Sigmoid colon (tissue), 7 donors: ENCODE data around the gene RNMT. TPM values are rescaled to one million over a fixed set of nuclear protein-coding genes. Genes with fewer than 3 reads are reported as not detected.

Source experiments
- DNase-seq: peaks from one replicate; pipeline ENCODE4 v3.0.0-alpha.2; 2019
- H3K27ac ChIP-seq, 4 donors: fragments of 200-600 bp; sonication (generic); one replicate each; pipeline ENCODE4 v1.5.1; 2016 to 2019; ENCODE audit warnings: mild to moderate bottlenecking in 1 of 4
- H3K27me3 ChIP-seq, 3 donors: fragments of 200-600 bp; sonication (generic); one replicate each; pipeline ENCODE4 v1.5.1; 2019; ENCODE audit warnings: mild to moderate bottlenecking in 1 of 3
- H3K36me3 ChIP-seq, 4 donors: fragments of 200-600 bp; sonication (generic); one replicate each; pipeline ENCODE4 v1.5.1; 2016 to 2019
- H3K4me1 ChIP-seq, 4 donors: fragments of 200-600 bp; sonication (generic); one replicate each; pipeline ENCODE4 v1.5.1; 2017 to 2019
- H3K4me3 ChIP-seq, 4 donors: fragments of 200-600 bp; sonication (generic); one replicate each; pipeline ENCODE4 v1.5.1; 2017 to 2019; ENCODE audit warnings: mild to moderate bottlenecking in 2 of 4, moderate library complexity in 1 of 4
- H3K9me3 ChIP-seq, 4 donors: fragments of 200-600 bp in 3 of 4; sonication (generic) in 3 of 4; one replicate each; pipeline versions ENCODE4 v1.5.1 to v1.6.1; 2013 to 2019
- CTCF ChIP-seq, 4 experiments: fragments of 450-650 bp in 3 of 4; fragments of 200-600 bp in 1 of 4; IDR thresholded peaks; one replicate each; pipeline ENCODE4 v1.5.1; 2016 to 2019; ENCODE audit warnings: antibody characterized with exemption in 4 of 4, mild to moderate bottlenecking in 3 of 4, moderate library complexity in 2 of 4
- EP300 ChIP-seq, 4 donors: sonication (generic); formaldehyde crosslinking; IDR thresholded peaks; one replicate each; pipeline ENCODE4 v1.6.1; 2017; ENCODE audit warnings: antibody characterized with exemption in 4 of 4
- POLR2A ChIP-seq, 2 donors: fragments of 450-650 bp; IDR thresholded peaks; one replicate each; pipeline ENCODE4 v1.6.1; 2016; ENCODE audit warnings: antibody characterized with exemption in 2 of 2, mild to moderate bottlenecking in 2 of 2, moderate library complexity in 2 of 2
- POLR2AphosphoS5 ChIP-seq, 4 donors: sonication (generic); formaldehyde crosslinking; IDR thresholded peaks; one replicate each; pipeline ENCODE4 v1.6.1; 2017; ENCODE audit warnings: antibody characterized with exemption in 4 of 4
- WGBS, 2 donors: extraction: QIAGEN DNeasy Blood & Tissue Kit; methylation state at CpG; one replicate each; pipeline ENCODE4 v1.1.7; 2013; 5-methylcytosine and 5-hydroxymethylcytosine counted together
- intact Hi-C: fragments of 100-400 bp; cut with DNase I; formaldehyde crosslinking; loops from one replicate; pipeline ENCODE4 v1.15.1; 2023
- polyA plus RNA-seq, 3 donors: library from polyadenylated mRNA; stranded (reverse); fragments of 200-250 nt; gene quantifications; one replicate each; pipeline ENCODE4 v1.2.3, GENCODE V29; 2013
- total RNA-seq, 4 donors: library from RNA; depleted of rRNA; stranded (reverse); fragments of >200 nt; gene quantifications; one replicate each; pipeline ENCODE4 v1.1.0, GENCODE V29; 2016
- donor health status: healthy with polysubstance abuse.
- donor health status: Bipolar disorder and iron deficiency.
- donor health status: healthy.

The RNMT gene
- total and polyA plus RNA-seq, 7 donors = 7.2 to 22.3 (median 16.1) TPM

- no peak overlapping the region for H3K27ac ChIP-seq
- TF ChIP-seq POLR2A (IDR thresholded peaks at IDR 0.05) (no peak), EP300 (IDR thresholded peaks at IDR 0.05) (no peak)
- intact Hi-C loops = no loop called here
- H3K27me3 ChIP-seq = no peaks in the 10 kb centered on the region
- H3K36me3 ChIP-seq = peaks cover 0 to 85% (median 32%) of the 10 kb centered on the region in 4 donors
- 96 to 98% methylated on average over 2 of the region's 2 CpGs for WGBS, 2 donors
- H3K4me1 ChIP-seq = no peaks in the 10 kb centered on the region
- DNase-seq = no peak
- no peak overlapping the region for H3K4me3 ChIP-seq
- no peaks in the 10 kb centered on the region for H3K9me3 ChIP-seq
These were observed 29.8 kb downstream of the RNMT start for GRCh38 chr18:13756261-13756660.

GRCh38 chr18:13756671-13757070 is 30.2 kb downstream of the RNMT start:
- Histone ChIP-seq H3K9me3 (no peaks in the 10 kb centered on the region), H3K27ac (no peak overlapping the region), H3K36me3 (peaks cover 0 to 90% (median 32%) of the 10 kb centered on the region in 4 donors), H3K27me3 (no peaks in the 10 kb centered on the region), H3K4me1 (no peaks in the 10 kb centered on the region), H3K4me3 (no peak overlapping the region)
- TF ChIP-seq POLR2A (IDR thresholded peaks at IDR 0.05) = no peak
- no peak for TF ChIP-seq POLR2AphosphoS5 (IDR thresholded peaks at IDR 0.05)
- no peak for TF ChIP-seq CTCF (IDR thresholded peaks at IDR 0.05)
- no peak for TF ChIP-seq EP300 (IDR thresholded peaks at IDR 0.05)
- intact Hi-C loops = no loop called here
- DNase-seq = no peak

- WGBS, 2 donors = 80 to 93% methylated on average over 1 of the region's 1 CpG
- Histone ChIP-seq H3K4me1 (no peaks in the 10 kb centered on the region), H3K9me3 (no peaks in the 10 kb centered on the region), H3K27ac (no peak overlapping the region), H3K36me3 (peaks cover 0 to 81% (median 20%) of the 10 kb centered on the region in 4 donors), H3K27me3 (no peaks in the 10 kb centered on the region), H3K4me3 (no peak overlapping the region)
- DNase-seq = no peak
- intact Hi-C loops = no loop called here
- no peak for TF ChIP-seq EP300 (IDR thresholded peaks at IDR 0.05)
- no peak for TF ChIP-seq CTCF (IDR thresholded peaks at IDR 0.05)
- no peak for TF ChIP-seq POLR2A (IDR thresholded peaks at IDR 0.05)
- TF ChIP-seq POLR2AphosphoS5 (IDR thresholded peaks at IDR 0.05) = no peak
These were observed 32.1 kb downstream of the RNMT start for GRCh38 chr18:13758622-13759021.

GRCh38 chr18:13760047-13760446 is 33.6 kb downstream of the RNMT start:
- intact Hi-C loops = no loop called here
- H3K4me1 ChIP-seq = no peaks in the 10 kb centered on the region
- H3K36me3 ChIP-seq = peaks cover 0 to 72% (median 8%) of the 10 kb centered on the region in 4 donors
- no peak overlapping the region for H3K27ac ChIP-seq
- no peak for DNase-seq
- no peak for TF ChIP-seq CTCF (IDR thresholded peaks at IDR 0.05)
- no peak for TF ChIP-seq EP300 (IDR thresholded peaks at IDR 0.05)
- no peak for TF ChIP-seq POLR2A (IDR thresholded peaks at IDR 0.05)
- TF ChIP-seq POLR2AphosphoS5 (IDR thresholded peaks at IDR 0.05) = no peak
- no peaks in the 10 kb centered on the region for H3K9me3 ChIP-seq
- no peak overlapping the region for H3K4me3 ChIP-seq
- H3K27me3 ChIP-seq = no peaks in the 10 kb centered on the region

GRCh38 chr18:13762690-13763439 is 36.4 kb downstream of the RNMT start:
- 93 to 99% methylated on average over 3 of the region's 3 CpGs for WGBS, 2 donors
- intact Hi-C loops = no loop called here

More at GRCh38 chr18:13762690-13763439, 36.4 kb downstream of the RNMT start:
- Histone ChIP-seq H3K4me1 (no peaks in the 10 kb centered on the region), H3K9me3 (no peaks in the 10 kb centered on the region), H3K36me3 (peaks cover 0 to 50% (median 2%) of the 10 kb centered on the region in 4 donors), H3K4me3 (no peak overlapping the region), H3K27ac (no peak overlapping the region), H3K27me3 (no peaks in the 10 kb centered on the region)
- no peak for DNase-seq
- TF ChIP-seq EP300 (IDR thresholded peaks at IDR 0.05) (no peak), POLR2AphosphoS5 (IDR thresholded peaks at IDR 0.05) (no peak), POLR2A (IDR thresholded peaks at IDR 0.05) (no peak), CTCF (IDR thresholded peaks at IDR 0.05) (no peak)
